NCI-H1417 treated with DMSO at 0.1 percent for 48 hours (cell line): ENCODE results near the gene ROR1.

ENCODE experiments used
- DNase-seq: peaks from one replicate; lab custom pipeline; 2025; lab: John Stamatoyannopoulos, UW

ROR1 gene

GRCh38 chr1:63936801-63937200 lies 163.0 kb downstream of the ROR1 start:
- DNase-seq: no peak

- DNase-seq: no peak
Observed at GRCh38 chr1:63937461-63938022, 163.7 kb downstream of the ROR1 start.

- no peak for DNase-seq
Observed at GRCh38 chr1:63940440-63940839, 166.6 kb downstream of the ROR1 start.

- no peak for DNase-seq
Observed at GRCh38 chr1:63943393-63943792, 169.6 kb downstream of the ROR1 start.

GRCh38 chr1:63945943-63946342 lies 172.1 kb downstream of the ROR1 start:
- no peak for DNase-seq

GRCh38 chr1:63946866-63947491 lies 173.2 kb downstream of the ROR1 start:
- DNase-seq: no peak

- no peak for DNase-seq
Observed at GRCh38 chr1:63947904-63948303, 174.1 kb downstream of the ROR1 start.

- no peak for DNase-seq
Observed at GRCh38 chr1:63950023-63950422, 176.2 kb downstream of the ROR1 start.

GRCh38 chr1:63951059-63951946 lies 177.5 kb downstream of the ROR1 start:
- no peak for DNase-seq

GRCh38 chr1:63954187-63954586 lies 180.4 kb downstream of the ROR1 start:
- DNase-seq: no peak

GRCh38 chr1:63955370-63956145 lies 181.7 kb downstream of the ROR1 start:
- DNase-seq: no peak

- DNase-seq: no peak
Observed at GRCh38 chr1:63958556-63958955, 184.7 kb downstream of the ROR1 start.

- DNase-seq: no peak
Observed at GRCh38 chr1:63960326-63960725, 186.5 kb downstream of the ROR1 start.

GRCh38 chr1:63966016-63966415 lies 192.2 kb downstream of the ROR1 start:
- no peak for DNase-seq

- DNase-seq: no peak
Observed at GRCh38 chr1:63967901-63968300, 194.1 kb downstream of the ROR1 start.

GRCh38 chr1:63968663-63969440 lies 195.0 kb downstream of the ROR1 start:
- DNase-seq: no peak

GRCh38 chr1:63969441-63969901 lies 195.7 kb downstream of the ROR1 start:
- no peak for DNase-seq

- no peak for DNase-seq
Observed at GRCh38 chr1:63971557-63971956, 197.7 kb downstream of the ROR1 start.

- no peak for DNase-seq
Observed at GRCh38 chr1:63973005-63973419, 199.2 kb downstream of the ROR1 start.

GRCh38 chr1:63974966-63975365 lies 201.1 kb downstream of the ROR1 start:
- no peak for DNase-seq

- no peak for DNase-seq
Observed at GRCh38 chr1:63975481-63975880, 201.7 kb downstream of the ROR1 start.
